Natural killer cell (primary cell): ENCODE measurements around the gene TRIM72. TPM values are rescaled to one million over a fixed set of nuclear protein-coding genes. Genes with fewer than 3 reads are reported as not detected.
A peak's percentile ranks its signal among the peaks of the same experiment; 100 is the strongest.
"Not testable (repeated sequence)": the region's sequence is repeated elsewhere in the genome, so short reads cannot be mapped to it uniquely, and the experiment has no call there.

ENCODE experiments used
- ATAC-seq, 3 donors: fragments of 150-1000 bp in 2 of 3; fragments of 200-7000 bp in 1 of 3; cut with Tn5 transposase; 1 replicate in 1 of 3; 2 replicates in 2 of 3; pipeline ENCODE4 v1.10.0; 2021; ENCODE audit warnings: mild to moderate bottlenecking in 2 of 3, moderate library complexity in 2 of 3
- DNase-seq, 2 donors: peaks; one replicate each; pipeline versions ENCODE4 v3.0.0 to v3.0.0-alpha.2; 2013 to 2021; ENCODE audit warnings: mixed read lengths in 1 of 2
- H3K27ac ChIP-seq: one replicate; pipeline ENCODE4 v1.5.1; 2013; ENCODE audit warnings: mild to moderate bottlenecking, low read length
- H3K27me3 ChIP-seq: one replicate; pipeline ENCODE4 v1.6.1; 2013; ENCODE audit warnings: low read length; ENCODE audit not compliant: control insufficient read depth, insufficient read depth
- H3K36me3 ChIP-seq: one replicate; pipeline ENCODE4 v1.6.1; 2013; ENCODE audit warnings: low read length; ENCODE audit not compliant: control insufficient read depth, insufficient read depth
- H3K4me1 ChIP-seq: one replicate; pipeline ENCODE4 v1.6.1; 2013; ENCODE audit warnings: low read length; ENCODE audit not compliant: control insufficient read depth, insufficient read depth
- H3K4me3 ChIP-seq: one replicate; pipeline ENCODE4 v1.5.1; 2013; ENCODE audit warnings: low read length
- H3K9me3 ChIP-seq: one replicate; pipeline ENCODE4 v1.6.1; 2013; ENCODE audit warnings: low read length; ENCODE audit not compliant: control insufficient read depth, insufficient read depth
- H3K27ac Mint-ChIP-seq, 2 donors: one replicate each; pipeline ENCODE4 v1.8.0; 2022; ENCODE audit warnings: mild to moderate bottlenecking in 2 of 2, mixed read lengths in 2 of 2, moderate library complexity in 1 of 2
- H3K27me3 Mint-ChIP-seq, 2 donors: one replicate each; pipeline ENCODE4 v1.8.0; 2022; ENCODE audit warnings: low read depth in 2 of 2, mixed read lengths in 2 of 2
- H3K36me3 Mint-ChIP-seq: one replicate; pipeline ENCODE4 v1.8.0; 2022; ENCODE audit warnings: mixed read lengths
- H3K4me1 Mint-ChIP-seq, 2 donors: one replicate each; pipeline ENCODE4 v1.8.0; 2022; ENCODE audit warnings: mixed read lengths in 2 of 2
- H3K4me3 Mint-ChIP-seq: one replicate; pipeline ENCODE4 v1.8.0; 2022; ENCODE audit warnings: mild to moderate bottlenecking, moderate library complexity, mixed read lengths
- H3K9me3 Mint-ChIP-seq, 2 donors: one replicate each; pipeline ENCODE4 v1.8.0; 2022; ENCODE audit warnings: mixed read lengths in 2 of 2
- WGBS: methylation state at CpG from one replicate; pipeline ENCODE4 v1.1.7; 2013; ENCODE audit warnings: missing lambda C conversion rate; ENCODE audit not compliant: insufficient coverage; 5-methylcytosine and 5-hydroxymethylcytosine counted together
- intact Hi-C: fragments of 100-400 bp; cut with micrococcal nuclease; formaldehyde crosslinking; loops from one replicate; pipeline ENCODE4 v1.14.2; 2022
- total RNA-seq, 4 donors: library from RNA; stranded (reverse); fragments of 120-200 nt in 1 of 4; gene quantifications; one replicate each; pipeline versions ENCODE4 v1.2.3 to v1.2.4, GENCODE V29; 2013 to 2022
- TF ChIP-seq, protein P1 (sequence below): fragments of 200-600 bp; IDR thresholded peaks from one replicate; pipeline ENCODE4 v1.8.0; 2022; ENCODE audit warnings: antibody characterized with exemption

The TRIM72 gene
- total RNA-seq, 3 donors from 2014 or later (not counting 1 experiment from before 2014, with no cell fraction given) = 0.05 to 0.07 TPM; not detected in 1

DNA sequence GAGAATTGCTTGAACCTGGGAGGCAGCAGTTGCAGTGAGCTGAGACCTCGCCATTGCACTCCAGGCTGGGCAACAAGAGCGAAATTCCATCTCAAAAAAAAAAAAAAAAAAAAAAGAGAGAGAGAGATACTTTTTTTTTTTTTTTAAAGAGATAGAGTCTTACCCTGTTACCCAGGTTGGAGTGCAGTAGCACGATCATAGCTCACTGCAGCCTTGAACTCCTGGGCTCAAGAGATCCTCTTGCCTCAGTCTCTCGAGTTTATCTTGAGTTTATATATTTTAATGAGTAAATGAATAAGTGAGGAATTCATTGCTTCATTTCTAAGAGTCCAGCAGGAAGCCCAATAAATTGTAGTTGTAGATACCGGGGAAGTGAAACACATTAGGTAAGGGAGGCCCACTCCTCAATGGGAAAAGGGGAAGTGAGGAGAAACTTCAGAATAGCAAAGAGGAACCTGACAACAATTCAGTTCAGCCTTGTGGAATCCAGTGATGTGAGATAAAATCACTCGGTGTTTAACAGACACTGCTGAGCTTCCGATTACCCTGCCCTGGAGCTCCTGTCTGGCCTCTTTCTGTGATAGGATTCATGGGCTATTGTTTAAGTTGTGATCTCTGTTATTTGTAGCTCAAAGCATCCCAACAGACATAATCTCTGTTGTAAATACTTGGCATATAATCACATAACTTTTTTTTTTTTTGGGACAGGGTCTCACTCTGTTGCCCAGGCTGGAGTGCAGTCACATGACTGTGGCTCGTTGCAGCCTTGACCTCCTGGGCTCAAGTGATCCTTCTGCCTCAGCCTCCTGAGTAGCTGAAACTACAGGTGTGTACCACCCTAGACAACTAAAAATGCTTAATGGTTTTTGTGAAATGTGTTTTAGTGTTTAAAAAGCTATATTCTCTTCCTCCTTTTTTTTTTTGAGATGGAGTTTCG, 30.1 kb downstream of the TRIM72 start:
- intact Hi-C loops = no loop called here
- Histone ChIP-seq H3K4me3 (no peak overlapping the region), H3K27ac (no peak overlapping the region), H3K9me3 (no peaks in the 10 kb centered on the region), H3K36me3 (no peaks in the 10 kb centered on the region), H3K4me1 (no peaks in the 10 kb centered on the region), H3K27me3 (no peaks in the 10 kb centered on the region)
- no peaks in the 10 kb centered on the region for H3K4me1 Mint-ChIP-seq
- no peak overlapping the region for H3K27ac Mint-ChIP-seq
- no peak overlapping the region for H3K4me3 Mint-ChIP-seq
- DNase-seq = no peak
- H3K9me3 Mint-ChIP-seq = no peaks in the 10 kb centered on the region
- no peaks in the 10 kb centered on the region for H3K36me3 Mint-ChIP-seq
- WGBS = 35% methylated on average over 7 of the region's 9 CpGs
- TF ChIP-seq, protein P1, sequence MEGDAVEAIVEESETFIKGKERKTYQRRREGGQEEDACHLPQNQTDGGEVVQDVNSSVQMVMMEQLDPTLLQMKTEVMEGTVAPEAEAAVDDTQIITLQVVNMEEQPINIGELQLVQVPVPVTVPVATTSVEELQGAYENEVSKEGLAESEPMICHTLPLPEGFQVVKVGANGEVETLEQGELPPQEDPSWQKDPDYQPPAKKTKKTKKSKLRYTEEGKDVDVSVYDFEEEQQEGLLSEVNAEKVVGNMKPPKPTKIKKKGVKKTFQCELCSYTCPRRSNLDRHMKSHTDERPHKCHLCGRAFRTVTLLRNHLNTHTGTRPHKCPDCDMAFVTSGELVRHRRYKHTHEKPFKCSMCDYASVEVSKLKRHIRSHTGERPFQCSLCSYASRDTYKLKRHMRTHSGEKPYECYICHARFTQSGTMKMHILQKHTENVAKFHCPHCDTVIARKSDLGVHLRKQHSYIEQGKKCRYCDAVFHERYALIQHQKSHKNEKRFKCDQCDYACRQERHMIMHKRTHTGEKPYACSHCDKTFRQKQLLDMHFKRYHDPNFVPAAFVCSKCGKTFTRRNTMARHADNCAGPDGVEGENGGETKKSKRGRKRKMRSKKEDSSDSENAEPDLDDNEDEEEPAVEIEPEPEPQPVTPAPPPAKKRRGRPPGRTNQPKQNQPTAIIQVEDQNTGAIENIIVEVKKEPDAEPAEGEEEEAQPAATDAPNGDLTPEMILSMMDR = no peak
- peak in 1 of 3 donors; percentile 55 for ATAC-seq
- no peaks in the 10 kb centered on the region for H3K27me3 Mint-ChIP-seq

DNA sequence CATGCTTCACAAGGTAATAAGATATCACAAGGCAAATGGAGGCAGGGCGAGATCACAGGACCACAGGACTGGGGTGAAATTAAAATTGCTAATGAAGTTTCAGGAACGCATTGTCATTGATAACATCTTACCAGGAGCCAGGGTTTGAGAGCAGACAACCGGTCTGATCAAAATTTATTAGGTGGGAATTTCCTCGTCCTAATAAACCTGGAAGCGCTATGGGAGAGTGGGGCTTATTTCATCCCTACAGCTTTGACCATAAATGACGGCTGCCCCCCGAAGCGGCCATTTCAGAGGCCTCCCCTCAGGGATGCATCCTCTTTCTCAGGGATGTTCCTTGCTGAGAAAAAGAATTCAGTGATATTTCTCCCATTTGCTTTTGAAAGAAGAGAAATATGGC, 31.7 kb downstream of the TRIM72 start:
- H3K27me3 Mint-ChIP-seq, H3K9me3 ChIP-seq, DNase-seq, H3K4me3 Mint-ChIP-seq, H3K36me3 ChIP-seq, H3K9me3 Mint-ChIP-seq, H3K4me1 Mint-ChIP-seq, H3K27ac ChIP-seq, ATAC-seq, intact Hi-C loops, H3K4me3 ChIP-seq, H3K4me1 ChIP-seq, H3K27me3 ChIP-seq, H3K27ac Mint-ChIP-seq, H3K36me3 Mint-ChIP-seq: not testable (repeated sequence)
- 99% methylated on average over 7 of the region's 8 CpGs for WGBS

DNA sequence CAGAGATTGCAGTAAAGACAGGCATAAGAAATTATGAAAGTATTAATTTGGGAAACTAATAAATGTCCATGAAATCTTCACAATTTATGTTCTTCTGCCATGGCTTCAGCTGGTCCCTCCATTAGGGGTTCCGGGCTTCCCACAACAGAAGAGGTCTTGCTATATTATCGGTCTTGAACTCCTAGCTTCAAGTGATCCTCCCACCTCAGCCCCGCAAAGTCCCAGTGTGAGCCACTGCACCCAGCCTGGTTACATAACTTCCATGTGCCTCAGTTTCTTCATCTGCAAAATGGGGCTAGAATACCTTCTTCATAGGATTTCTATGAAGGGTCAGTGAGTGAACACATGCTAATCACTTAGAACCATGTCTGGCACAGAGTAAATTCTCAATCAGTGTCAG, 32.4 kb downstream of the TRIM72 start:
- intact Hi-C loops = no loop called here
- ATAC-seq (no peak), DNase-seq (no peak)
- no peaks in the 10 kb centered on the region for H3K27me3 ChIP-seq
- H3K9me3 ChIP-seq = no peaks in the 10 kb centered on the region
- Mint-ChIP-seq H3K27me3 (no peaks in the 10 kb centered on the region), H3K4me1 (no peaks in the 10 kb centered on the region), H3K4me3 (no peak overlapping the region), H3K27ac (no peak overlapping the region), H3K36me3 (no peaks in the 10 kb centered on the region), H3K9me3 (no peaks in the 10 kb centered on the region)
- H3K4me1 ChIP-seq = no peaks in the 10 kb centered on the region
- TF ChIP-seq, protein P1 = no peak
- H3K4me3 ChIP-seq = no peak overlapping the region
- no peak overlapping the region for H3K27ac ChIP-seq
- H3K36me3 ChIP-seq = no peaks in the 10 kb centered on the region
- WGBS = 98% methylated on average over 3 of the region's 3 CpGs

- Histone ChIP-seq H3K4me1 (peaks cover 2% of the 10 kb centered on the region), H3K9me3 (no peaks in the 10 kb centered on the region), H3K27me3 (no peaks in the 10 kb centered on the region), H3K36me3 (no peaks in the 10 kb centered on the region), H3K27ac (no peak overlapping the region), H3K4me3 (no peak overlapping the region)
- Mint-ChIP-seq H3K9me3 (no peaks in the 10 kb centered on the region), H3K27me3 (no peaks in the 10 kb centered on the region), H3K4me1 (peaks cover 10 to 12% of the 10 kb centered on the region in 2 donors), H3K4me3 (no peak overlapping the region), H3K36me3 (no peaks in the 10 kb centered on the region), H3K27ac (no peak overlapping the region)
- 94% methylated on average over 5 of the region's 5 CpGs for WGBS
- intact Hi-C loops = no loop called here
- TF ChIP-seq, protein P1 = no peak
- ATAC-seq (no peak), DNase-seq (no peak)
Measured at GRCh38 chr16:31248344-31248743, 34.4 kb downstream of the TRIM72 start.
